Posterior cingulate gyrus (tissue), 11 donors: ENCODE results near the gene KRT39.

ENCODE experiments used
- DNase-seq, 10 donors: peaks; one replicate each; pipeline versions ENCODE4 v3.0.0 to v3.0.0-alpha.2; 2020 to 2021; ENCODE audit warnings: mixed read lengths in 3 of 10
- intact Hi-C: fragments of 100-400 bp; cut with DNase I; formaldehyde crosslinking; loops from one replicate; pipeline ENCODE4 v1.15.1; 2023

The KRT39 gene

DNA sequence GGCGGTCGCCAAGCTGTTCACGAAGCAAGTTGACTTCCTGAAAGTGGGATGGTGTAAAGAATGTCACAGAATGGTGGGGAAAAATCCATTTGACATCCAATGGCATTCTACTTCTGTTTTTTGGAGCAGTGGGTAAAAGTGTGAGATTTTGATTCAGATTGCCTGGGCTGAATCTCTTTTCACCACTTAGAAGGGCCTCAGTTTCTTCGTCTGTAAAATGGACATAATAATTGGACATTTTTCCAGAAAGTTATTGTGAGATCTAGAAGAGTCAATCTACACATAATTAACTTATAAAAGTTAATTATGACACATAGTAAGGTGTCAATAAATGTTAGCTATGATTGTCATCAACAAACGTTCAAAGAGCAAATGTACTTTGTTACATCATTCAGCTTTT lies 14.4 kb upstream of the KRT39 start:
- DNase-seq, result no peak
- intact Hi-C loops, result no loop called here

DNA sequence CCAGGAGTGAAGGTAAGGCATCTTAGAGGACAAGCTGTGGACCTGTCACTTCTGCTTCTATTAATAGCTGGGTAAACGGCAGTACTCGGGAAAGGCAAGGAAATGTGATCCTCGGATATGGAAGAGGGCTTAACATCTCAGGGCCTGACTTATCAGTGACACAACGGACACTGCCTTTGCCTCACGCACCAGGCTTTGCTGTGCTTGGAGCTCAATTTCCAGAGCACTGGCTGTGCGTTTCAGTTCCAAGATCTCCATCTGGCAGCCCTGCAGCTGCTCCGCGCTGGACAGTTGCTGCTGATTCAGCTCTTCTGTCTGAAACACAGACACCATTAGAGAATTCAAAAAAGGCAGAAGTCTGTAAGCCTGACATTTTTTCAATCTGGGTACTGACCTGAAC lies 13.8 kb upstream of the KRT39 start:
- DNase-seq, result peak in 8 of 10 donors; percentile 11 to 92 (median 25)
- intact Hi-C loops, result no loop called here

DNA sequence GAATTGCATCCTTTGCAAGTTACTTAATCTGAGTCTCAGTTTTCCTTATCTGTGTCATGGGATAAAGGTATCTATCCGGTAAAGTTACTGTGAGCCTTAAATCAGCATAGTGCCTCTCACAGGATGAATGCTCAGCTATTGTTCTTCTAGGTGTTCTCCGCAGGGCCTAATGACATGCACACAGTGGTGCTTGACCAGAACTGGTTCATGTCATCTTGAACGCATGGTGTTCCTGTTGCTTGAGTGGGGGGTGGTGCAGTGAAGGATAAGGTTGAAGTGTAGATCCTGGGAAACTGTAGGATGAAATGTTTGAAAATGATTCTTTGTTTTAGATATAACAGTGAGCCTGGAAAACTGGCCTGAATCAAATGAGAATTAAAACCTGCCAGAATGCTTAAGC lies 13.4 kb upstream of the KRT39 start:
- DNase-seq, result no peak

DNA sequence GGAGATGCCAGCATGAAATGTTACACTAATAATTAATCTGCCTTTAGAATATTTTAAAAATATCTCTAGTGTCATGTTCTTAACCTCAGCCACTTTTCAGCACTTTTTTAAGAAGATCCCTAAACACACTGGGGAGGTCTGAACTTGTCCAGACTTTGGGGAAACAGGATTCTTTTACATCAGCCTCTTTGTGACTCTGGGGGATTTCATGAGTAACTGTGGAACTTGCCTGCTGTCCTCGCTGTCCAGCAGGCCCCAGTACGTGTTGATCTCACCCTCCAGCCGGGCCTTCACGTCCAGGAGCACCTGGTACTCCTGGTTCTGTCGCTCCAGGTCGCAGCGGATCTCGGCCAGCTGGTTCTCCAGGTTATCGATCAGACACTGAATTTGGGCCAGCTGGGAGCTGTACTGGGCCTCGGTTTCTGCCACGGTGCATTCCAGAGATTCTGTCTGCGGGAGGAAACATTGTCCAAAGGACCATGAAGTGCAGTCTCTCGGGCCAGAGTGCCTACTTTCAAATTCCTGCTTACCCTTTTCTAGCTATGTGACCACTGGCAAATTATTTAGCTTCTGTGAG lies 11.9 kb upstream of the KRT39 start:
- intact Hi-C loops, result no loop called here
- peak in 1 of 10 donors; percentile 50 for DNase-seq

More for the DNA sequence above, 13.4 kb upstream of the KRT39 start:
- intact Hi-C loops, result no loop called here

DNA sequence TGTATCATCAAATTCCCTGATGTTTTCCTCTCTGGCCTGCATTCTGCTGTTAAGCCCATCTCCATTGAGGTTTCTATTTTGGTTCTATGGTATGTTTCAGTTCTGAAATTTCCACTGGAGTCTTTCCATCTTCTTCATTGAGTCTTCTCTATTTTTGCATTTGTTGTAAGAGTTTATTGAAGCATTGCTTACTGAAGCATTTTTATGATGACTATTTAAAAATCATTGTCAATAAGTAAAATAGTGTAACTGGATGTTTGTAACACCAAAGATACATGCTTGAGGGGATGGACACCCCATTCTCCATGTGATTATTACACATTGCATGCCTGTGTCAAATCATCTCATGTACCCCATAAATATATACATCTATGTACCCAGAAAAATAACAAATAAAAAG lies 8.8 kb upstream of the KRT39 start:
- intact Hi-C loops, result no loop called here

DNA sequence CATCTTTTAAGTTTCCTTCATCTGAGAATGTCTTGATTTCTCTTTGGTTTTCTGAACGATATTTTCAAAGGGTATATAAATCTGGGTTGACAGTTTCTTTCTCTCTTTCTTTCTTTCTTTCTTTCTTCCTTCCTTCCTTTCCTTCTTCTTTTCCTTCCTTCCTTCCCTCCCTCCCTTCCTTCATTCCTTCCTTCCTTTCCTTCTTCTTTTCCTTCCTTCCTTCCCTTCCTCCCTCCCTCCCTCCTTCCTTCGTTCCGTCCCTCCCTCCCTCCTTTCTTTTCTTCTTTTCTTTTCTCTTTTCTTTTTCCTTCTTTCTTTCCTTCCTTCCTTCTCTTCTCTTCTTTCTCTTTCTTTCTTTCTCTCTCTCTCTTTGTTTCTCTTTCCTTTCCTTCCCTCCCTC lies 7.6 kb upstream of the KRT39 start:
- intact Hi-C loops, result no loop called here
- DNase-seq, result no peak

More for the DNA sequence above, 8.8 kb upstream of the KRT39 start:
- no peak for DNase-seq

DNA sequence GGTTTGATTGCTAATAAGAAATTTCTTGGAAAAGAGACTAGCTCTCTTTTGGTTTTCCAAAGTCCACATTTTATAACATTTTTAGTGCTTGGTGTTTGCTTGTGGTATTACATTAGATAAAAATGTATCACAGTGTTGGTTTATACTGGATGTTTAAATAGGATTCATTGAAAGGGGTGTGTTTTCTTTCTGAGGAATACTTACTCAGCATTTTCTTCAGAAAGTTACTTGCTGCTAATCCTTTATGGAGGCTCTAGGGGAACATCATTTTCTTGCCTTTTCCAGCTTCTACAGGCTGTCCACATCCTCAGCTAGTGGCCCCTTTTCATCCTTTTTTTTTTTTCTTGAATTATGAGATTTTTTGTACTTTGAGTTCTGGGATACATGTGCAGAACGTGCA lies 834 bp upstream of the KRT39 start:
- intact Hi-C loops, result no loop called here
- DNase-seq, result no peak

DNA sequence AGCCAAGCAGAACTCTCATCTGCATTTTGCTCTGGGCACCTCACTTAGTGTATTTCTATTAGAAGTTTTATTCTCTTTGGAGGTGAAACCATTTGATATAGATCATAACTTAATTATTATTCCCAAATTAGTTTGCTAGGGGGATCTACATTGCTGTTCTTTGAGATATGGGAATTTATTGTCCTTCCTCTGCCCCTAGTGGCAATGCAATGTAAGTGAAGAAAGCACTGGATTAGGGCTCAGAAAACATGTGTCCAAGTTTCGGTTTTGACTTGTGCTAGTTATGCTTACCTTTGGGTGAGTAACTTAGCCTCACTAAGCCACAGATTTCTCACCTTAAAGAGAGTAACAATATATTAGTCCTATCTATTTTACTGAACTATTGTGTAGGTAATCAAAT lies 2.9 kb downstream of the KRT39 start:
- no peak for DNase-seq
- intact Hi-C loops, result no loop called here

DNA sequence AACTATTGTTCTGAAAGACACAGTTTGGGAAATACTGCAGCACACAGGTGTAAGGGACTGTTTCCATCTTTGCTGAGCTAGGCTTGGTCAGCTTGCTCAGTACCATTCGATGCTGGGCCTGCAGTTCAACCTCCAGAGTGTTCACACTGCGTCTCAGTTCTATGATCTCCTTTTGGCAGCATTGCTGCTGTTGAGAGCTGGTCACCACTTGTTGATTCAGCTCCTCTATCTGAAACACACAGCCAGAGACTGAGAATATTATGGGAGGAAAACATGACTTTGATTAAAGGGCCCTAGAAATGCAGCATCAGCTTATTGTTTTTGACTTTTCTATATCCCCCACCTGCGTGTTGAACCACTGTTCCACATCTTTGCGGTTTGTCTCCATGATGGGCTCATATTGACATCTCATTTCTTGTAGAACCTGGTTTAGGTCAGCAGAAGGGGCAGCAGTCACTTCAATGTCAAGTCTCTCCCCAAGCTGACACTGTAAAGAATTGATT lies 4.6 kb downstream of the KRT39 start:
- DNase-seq, result no peak
- intact Hi-C loops, result no loop called here

DNA sequence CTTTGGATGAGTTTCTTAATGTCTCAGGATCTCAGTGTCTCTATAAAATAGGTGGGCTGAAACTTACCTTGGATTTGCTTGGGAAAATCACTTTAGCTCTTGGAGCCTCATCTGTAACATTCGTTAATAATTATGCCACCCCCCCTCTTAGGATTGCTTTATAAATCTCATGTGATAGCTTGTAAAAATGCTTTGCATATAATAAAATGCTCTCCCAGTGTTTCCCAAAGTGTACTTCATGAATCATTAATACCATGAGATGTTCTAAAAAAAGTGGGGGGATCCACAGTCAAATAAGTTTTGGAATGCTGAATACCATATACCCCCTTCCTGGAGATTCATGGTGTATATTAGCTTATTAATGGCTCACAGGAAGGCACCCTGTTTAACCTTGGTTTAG lies 5.2 kb downstream of the KRT39 start:
- intact Hi-C loops, result no loop called here
- DNase-seq, result no peak

DNA sequence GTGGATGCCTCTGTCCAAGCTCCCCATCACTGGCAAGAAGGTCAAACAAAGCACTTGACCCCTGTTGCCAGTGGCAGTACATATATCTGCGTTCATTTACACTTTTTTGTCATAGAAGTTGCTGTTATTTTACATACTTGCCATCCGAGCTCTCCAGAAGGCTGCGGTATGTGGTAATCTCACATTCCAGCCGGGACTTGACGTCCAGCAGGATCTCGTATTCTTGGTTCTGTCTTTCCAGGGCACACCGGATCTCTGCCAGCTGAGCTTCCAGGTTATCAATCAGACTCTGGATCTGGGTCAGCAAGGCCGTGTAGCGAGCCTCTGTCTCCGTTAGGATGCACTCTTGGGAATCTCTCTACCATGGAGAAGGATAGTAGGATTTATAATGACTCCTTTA lies 6.6 kb downstream of the KRT39 start:
- intact Hi-C loops, result no loop called here
- DNase-seq, result no peak

DNA sequence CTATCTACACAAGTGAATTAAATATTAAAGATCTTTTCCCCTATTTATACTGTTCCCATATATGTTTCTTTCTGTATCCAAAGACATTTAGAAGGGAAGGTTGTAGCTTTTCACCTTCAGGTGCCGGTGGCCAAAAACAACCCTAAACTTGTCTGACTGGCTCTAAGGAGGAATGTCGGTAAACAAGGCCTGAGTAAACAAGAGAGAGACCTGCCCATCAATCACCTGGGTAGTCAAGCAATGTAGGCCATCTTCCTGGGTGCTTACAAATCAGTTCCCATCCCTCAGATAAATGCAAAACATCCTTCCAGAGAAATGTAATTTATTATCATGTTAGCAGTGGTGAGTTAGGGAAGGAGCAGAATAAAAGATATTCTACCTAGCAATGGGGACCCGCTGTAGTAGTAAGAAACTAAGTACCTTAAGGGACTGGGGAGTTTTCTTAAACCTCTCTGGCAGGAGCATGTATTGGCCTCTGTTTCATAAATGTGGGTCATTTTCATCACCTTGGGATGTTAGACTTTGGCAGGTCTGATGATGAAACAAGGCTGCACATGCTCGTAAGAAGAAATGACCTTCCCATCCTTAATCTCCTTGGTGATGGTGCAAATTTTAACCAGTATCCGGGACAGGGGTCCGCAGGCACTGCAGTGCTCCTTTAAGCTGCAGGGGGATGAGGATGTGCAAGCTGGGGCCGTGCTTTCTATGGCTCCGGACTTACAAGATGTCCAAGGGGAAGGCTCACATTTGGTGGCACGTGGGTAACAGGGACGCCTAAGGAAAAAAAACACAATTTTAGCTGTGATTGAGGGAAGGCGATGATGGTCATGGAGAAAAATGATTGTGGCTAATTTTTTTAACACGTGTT lies 8.4 kb downstream of the KRT39 start:
- DNase-seq, result peak in 1 of 10 donors; percentile 54
- intact Hi-C loops, result no loop called here

DNA sequence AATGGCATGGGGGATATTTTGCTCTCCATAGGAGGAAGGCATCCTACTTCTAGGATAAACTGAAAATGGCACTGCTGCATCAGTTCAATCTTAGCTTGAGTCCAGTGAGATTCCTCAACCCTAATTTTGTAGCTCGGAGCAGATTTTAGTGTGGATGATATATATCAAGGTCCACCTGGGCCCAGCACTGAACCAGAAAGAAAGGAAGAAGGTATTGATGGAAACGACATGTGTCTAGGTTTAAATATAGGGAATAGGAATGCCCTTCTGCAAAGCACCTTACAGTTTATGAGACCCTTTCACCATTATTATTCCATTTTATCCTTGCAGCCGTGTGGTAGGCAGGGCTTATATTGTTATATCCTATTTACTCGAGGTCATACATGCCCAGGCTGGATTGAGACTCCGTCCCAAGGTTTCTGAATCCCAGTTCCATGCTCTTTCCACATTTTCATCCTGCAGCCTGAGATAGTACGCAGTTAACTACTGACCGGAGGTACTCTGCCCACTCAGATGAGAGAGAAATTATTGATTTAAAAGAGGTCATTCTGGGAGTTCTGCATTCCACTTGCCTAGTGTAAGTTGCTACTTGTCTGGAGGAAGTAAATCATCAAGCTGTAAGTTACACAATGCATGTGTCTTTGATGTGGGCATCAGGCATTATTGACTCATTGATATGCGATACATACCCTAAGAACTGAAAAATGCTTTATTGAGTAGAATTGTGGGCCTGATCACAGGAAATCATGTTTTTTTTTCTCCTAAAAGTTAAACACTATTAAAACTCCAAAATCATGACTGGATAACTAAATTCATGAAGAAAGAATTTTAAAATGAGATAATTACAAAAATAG lies 10.1 kb downstream of the KRT39 start:
- no peak for DNase-seq
- intact Hi-C loops, result no loop called here

DNA sequence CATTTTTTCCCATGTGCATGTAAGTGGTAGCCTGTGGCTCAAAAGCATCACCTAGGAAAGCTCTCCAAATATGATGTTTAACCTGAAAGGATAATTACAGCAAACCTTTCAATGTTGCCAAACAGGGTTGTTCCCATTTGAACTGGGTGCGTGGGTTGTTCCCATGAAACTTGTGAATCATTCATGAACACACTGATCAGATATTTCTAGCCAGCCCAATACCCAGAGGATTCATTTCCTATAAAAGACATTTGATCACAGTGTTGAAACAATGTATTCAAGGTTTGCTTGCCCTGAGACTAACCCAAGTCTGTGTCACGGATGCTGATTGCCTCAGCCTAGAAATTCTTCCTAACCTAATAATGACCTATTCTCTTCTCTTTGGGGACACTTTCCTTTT lies 12.9 kb downstream of the KRT39 start:
- DNase-seq, result no peak
- intact Hi-C loops, result no loop called here

DNA sequence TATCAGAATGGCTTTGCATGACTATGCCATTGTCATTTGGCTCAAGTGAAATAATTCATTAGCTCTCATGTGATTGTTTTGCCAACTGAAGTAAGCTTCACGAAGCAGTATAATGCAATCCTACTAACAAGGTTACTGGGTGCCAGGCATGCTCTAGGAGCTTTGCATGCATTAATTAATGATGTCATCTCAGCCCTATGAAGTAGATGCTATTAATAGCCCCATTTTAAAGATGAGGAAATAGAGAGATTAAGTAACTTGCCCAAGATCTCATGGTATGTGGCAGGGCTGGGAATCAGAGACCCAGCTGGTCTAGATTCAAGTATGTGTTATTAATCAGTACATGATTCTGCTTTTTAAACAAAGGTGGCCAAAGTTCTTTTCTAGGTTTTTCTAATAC lies 14.1 kb downstream of the KRT39 start:
- intact Hi-C loops, result no loop called here
- no peak for DNase-seq

DNA sequence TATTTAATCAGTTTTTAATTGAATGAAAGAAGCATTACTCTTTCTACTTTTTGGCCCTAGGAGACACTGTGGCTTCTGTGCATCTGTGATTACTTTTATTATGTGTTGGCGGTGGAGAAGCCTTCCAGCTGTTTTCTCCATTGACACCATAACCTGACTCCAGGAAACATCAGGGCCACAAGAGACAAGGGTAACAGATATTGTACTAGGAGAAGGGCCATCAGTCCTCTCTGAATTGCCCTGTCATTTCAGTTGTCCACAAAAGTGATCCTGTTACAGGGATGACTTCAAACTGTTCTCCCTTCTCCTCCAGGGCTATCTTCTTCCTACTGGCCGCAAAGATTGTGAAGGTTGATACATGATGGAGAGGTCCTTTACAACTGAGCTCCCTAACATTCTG lies 14.6 kb downstream of the KRT39 start:
- no peak for DNase-seq
- intact Hi-C loops, result no loop called here

DNA sequence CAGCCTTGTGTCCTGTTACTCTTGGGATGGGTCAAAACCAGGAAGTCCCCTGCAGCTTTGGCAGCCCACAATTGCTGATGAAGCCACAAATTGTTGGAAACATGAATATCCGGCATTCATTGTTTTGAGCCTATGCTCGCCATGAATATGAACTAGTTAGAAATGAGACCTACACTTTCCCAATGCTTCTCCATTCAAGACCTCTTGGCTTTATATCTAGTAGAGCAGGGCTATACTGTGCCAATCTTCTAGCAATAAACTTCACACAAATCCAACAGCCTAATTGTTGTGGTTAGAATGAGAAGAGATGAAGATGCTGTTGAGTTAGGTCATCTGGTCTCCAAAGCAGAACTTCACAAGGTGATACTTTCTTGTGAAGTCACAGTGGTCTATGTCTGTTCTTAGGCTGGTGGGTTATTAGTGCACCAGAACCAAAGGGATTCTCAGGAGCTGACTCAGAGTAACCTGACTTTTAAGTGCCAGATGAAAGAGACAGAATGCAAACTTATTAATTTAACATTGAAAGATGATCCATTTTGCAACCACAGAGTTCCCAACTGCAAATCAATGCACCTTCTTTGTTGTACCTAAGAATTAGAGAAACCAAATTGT lies 15.6 kb downstream of the KRT39 start:
- no peak for DNase-seq
- intact Hi-C loops, result no loop called here

DNA sequence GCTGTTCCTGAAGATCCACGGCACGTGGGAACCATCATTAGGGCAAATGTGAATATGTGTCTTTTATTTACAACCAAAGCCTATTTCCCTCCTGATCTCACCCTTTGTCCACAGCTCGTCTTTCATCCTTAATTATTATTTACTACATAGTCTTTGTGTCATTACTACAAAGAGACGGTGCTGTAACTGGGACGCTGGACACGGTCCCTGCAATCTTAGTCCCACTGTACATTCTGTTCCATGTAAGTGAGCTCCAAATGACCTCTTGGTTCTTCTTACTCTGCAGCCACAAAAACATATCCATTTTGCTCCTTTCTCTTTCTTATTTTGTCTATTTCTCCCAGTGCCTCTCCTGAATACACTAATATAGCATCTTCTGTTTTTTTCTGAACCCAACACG lies 16.6 kb downstream of the KRT39 start:
- intact Hi-C loops, result no loop called here

DNA sequence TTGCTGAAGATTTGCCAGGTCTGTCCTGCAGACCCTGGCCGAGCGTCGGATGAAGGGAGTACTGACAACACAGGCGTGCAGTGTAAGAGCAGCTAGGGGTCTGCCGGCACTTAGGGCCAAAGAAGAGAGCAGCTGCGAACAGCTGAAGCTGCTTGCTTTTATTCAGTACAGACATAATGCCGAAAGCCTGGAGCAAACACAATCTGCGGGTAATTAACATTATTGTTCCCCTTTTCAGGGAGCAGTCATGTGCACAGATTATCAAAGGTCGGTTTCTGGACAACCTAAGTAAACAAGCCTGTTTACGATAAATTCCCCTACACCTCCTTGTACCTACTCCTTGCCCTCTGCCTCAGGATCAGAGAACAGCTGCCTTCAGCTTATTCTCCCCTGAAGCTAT lies 17.3 kb downstream of the KRT39 start:
- DNase-seq, result peak in 1 of 10 donors; percentile 45

More for the DNA sequence above, 16.6 kb downstream of the KRT39 start:
- no peak for DNase-seq

DNA sequence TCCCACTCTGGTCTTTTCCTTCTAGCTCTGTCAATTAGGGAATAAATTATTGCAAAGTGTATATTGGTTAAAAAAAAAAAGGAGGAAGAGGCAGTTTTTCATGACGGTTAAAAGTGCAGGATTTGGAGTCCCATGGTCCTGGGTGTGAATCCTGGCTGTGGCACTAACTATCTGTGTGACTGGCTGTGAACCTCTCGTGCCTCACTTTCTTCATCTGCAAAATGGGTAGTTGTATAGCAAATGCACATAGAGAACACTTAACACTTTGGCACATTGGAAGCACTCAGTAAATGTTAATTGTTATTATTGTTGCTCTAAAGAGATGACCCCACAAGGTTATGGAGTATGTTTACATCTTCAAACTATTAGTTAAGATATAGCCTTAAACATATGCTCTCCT lies 18.8 kb downstream of the KRT39 start:
- intact Hi-C loops, result no loop called here
- no peak for DNase-seq

More for the DNA sequence above, 17.3 kb downstream of the KRT39 start:
- intact Hi-C loops, result no loop called here

DNA sequence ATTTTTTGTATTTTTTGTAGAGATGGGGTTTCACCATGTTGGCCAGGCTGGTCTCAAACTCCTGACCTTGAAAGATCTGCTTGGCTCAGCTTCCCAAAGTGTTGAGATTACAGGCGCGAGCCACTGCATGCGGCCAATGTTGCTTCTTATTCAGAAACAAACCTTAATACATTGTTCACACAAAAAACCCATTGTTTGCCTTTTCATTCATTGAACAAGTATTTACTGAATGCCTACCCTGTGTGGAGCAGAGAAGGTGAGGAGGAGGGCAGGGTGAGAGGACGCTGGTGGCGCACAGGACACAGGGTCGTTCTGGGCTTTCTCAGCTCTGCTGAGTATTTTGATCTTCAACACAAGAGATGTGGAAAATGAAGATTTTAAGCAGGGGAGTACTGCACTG lies 21.3 kb downstream of the KRT39 start:
- intact Hi-C loops, result no loop called here
- DNase-seq, result no peak
